Uterus (tissue), 4 donors: ENCODE results near the gene CACNA1C. TPM values are rescaled to one million over a fixed set of nuclear protein-coding genes. Genes with fewer than 3 reads are reported as not detected.

ENCODE experiments used
- DNase-seq, 2 donors: peaks; one replicate each; pipeline ENCODE4 v3.0.0-alpha.2; 2019 to 2020
- H3K27ac ChIP-seq, 2 donors: fragments of 200-600 bp; sonication (generic); 1 replicate in 1 of 2; 2 replicates in 1 of 2; pipeline ENCODE4 v1.5.1; 2016 to 2018
- H3K27me3 ChIP-seq, 2 donors: fragments of 200-600 bp; sonication (generic); one replicate each; pipeline ENCODE4 v1.5.1; 2018 to 2019; ENCODE audit warnings: control low read depth in 1 of 2
- H3K36me3 ChIP-seq, 2 donors: fragments of 200-600 bp; sonication (generic); one replicate each; pipeline ENCODE4 v1.5.1; 2019; ENCODE audit warnings: control low read depth in 1 of 2
- H3K4me1 ChIP-seq, 2 donors: fragments of 200-600 bp; sonication (generic); one replicate each; pipeline ENCODE4 v1.5.1; 2018 to 2019; ENCODE audit warnings: control low read depth in 1 of 2
- H3K4me3 ChIP-seq, 2 donors: fragments of 200-600 bp; sonication (generic); 1 replicate in 1 of 2; 2 replicates in 1 of 2; pipeline ENCODE4 v1.5.1; 2018 to 2019; ENCODE audit warnings: mild to moderate bottlenecking in 1 of 2
- H3K9me3 ChIP-seq, 2 donors: fragments of 200-600 bp; sonication (generic); one replicate each; pipeline ENCODE4 v1.5.1; 2019; ENCODE audit warnings: control low read depth in 1 of 2
- POLR2A ChIP-seq, 2 donors: fragments of 450-650 bp; IDR thresholded peaks; one replicate each; pipeline ENCODE4 v1.6.1; 2016; ENCODE audit warnings: antibody characterized with exemption in 2 of 2, mild to moderate bottlenecking in 1 of 2, moderate library complexity in 1 of 2
- intact Hi-C: fragments of 100-400 bp; cut with DNase I; formaldehyde crosslinking; loops from one replicate; pipeline ENCODE4 v1.15.1; 2023; ENCODE audit warnings: low total_unique reads
- total RNA-seq, 4 donors: library from RNA; depleted of rRNA in 3 of 4; stranded (reverse); fragments of >200 nt in 3 of 4; gene quantifications; one replicate each; pipeline versions ENCODE4 v1.1.0 to v1.2.4, GENCODE V29; 2014 to 2023
- TF ChIP-seq, protein P1 (sequence below), 4 experiments: fragments of 200-600 bp in 2 of 4; fragments of 450-650 bp in 2 of 4; sonication (generic) in 2 of 4; IDR thresholded peaks; one replicate each; pipeline ENCODE4 v1.5.1; 2016 to 2019; ENCODE audit warnings: antibody characterized with exemption in 4 of 4, mild to moderate bottlenecking in 2 of 4, moderate library complexity in 1 of 4
- donor health status: DM: yes; HTN: yes; CAD: no.

CACNA1C gene
- total RNA-seq, 4 donors from 2014 or later, result 15.9 to 121 (median 32.1) TPM

GRCh38 chr12:2190896-2191533, 138.2 kb downstream of the CACNA1C start:
- H3K27me3 ChIP-seq, result no peaks in the 10 kb centered on the region
- H3K27ac ChIP-seq, result no peak overlapping the region
- no peaks in the 10 kb centered on the region for H3K9me3 ChIP-seq
- intact Hi-C loops, result no loop called here
- peaks cover 0 to 4% of the 10 kb centered on the region in 2 donors for H3K4me1 ChIP-seq
- no peak for DNase-seq
- TF ChIP-seq, protein P1, sequence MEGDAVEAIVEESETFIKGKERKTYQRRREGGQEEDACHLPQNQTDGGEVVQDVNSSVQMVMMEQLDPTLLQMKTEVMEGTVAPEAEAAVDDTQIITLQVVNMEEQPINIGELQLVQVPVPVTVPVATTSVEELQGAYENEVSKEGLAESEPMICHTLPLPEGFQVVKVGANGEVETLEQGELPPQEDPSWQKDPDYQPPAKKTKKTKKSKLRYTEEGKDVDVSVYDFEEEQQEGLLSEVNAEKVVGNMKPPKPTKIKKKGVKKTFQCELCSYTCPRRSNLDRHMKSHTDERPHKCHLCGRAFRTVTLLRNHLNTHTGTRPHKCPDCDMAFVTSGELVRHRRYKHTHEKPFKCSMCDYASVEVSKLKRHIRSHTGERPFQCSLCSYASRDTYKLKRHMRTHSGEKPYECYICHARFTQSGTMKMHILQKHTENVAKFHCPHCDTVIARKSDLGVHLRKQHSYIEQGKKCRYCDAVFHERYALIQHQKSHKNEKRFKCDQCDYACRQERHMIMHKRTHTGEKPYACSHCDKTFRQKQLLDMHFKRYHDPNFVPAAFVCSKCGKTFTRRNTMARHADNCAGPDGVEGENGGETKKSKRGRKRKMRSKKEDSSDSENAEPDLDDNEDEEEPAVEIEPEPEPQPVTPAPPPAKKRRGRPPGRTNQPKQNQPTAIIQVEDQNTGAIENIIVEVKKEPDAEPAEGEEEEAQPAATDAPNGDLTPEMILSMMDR (IDR thresholded peaks at IDR 0.05), result no peak
- no peak for TF ChIP-seq POLR2A (IDR thresholded peaks at IDR 0.05)
- H3K36me3 ChIP-seq, result no peaks in the 10 kb centered on the region
- H3K4me3 ChIP-seq, result no peak overlapping the region

GRCh38 chr12:2191534-2192153, 138.9 kb downstream of the CACNA1C start:
- TF ChIP-seq, protein P1 (IDR thresholded peaks at IDR 0.05), result no peak
- no peak for TF ChIP-seq POLR2A (IDR thresholded peaks at IDR 0.05)
- peaks cover 0 to 4% of the 10 kb centered on the region in 2 donors for H3K4me1 ChIP-seq
- no peaks in the 10 kb centered on the region for H3K9me3 ChIP-seq
- intact Hi-C loops, result no loop called here
- no peak overlapping the region for H3K4me3 ChIP-seq
- no peaks in the 10 kb centered on the region for H3K27me3 ChIP-seq
- DNase-seq, result no peak
- H3K27ac ChIP-seq, result no peak overlapping the region
- H3K36me3 ChIP-seq, result no peaks in the 10 kb centered on the region

- no peaks in the 10 kb centered on the region for H3K36me3 ChIP-seq
- no peaks in the 10 kb centered on the region for H3K9me3 ChIP-seq
- H3K27ac ChIP-seq, result no peak overlapping the region
- intact Hi-C loops, result no loop called here
- no peak for TF ChIP-seq POLR2A (IDR thresholded peaks at IDR 0.05)
- H3K4me1 ChIP-seq, result peaks cover 0 to 4% of the 10 kb centered on the region in 2 donors
- no peak overlapping the region for H3K4me3 ChIP-seq
- no peaks in the 10 kb centered on the region for H3K27me3 ChIP-seq
- no peak for DNase-seq
Observed at GRCh38 chr12:2192231-2192630, 139.4 kb downstream of the CACNA1C start.

- H3K36me3 ChIP-seq, result no peaks in the 10 kb centered on the region
- TF ChIP-seq, protein P1 (IDR thresholded peaks at IDR 0.05), result no peak
- TF ChIP-seq POLR2A (IDR thresholded peaks at IDR 0.05), result no peak
- intact Hi-C loops, result no loop called here
- no peaks in the 10 kb centered on the region for H3K27me3 ChIP-seq
- DNase-seq, result no peak
- H3K4me3 ChIP-seq, result no peak overlapping the region
- peak overlapping the region; percentile 42 to 67 for H3K27ac ChIP-seq
- H3K4me1 ChIP-seq, result peaks cover 0 to 4% of the 10 kb centered on the region in 2 donors
- H3K9me3 ChIP-seq, result no peaks in the 10 kb centered on the region
Observed at GRCh38 chr12:2194060-2194459, 141.3 kb downstream of the CACNA1C start.

DNA sequence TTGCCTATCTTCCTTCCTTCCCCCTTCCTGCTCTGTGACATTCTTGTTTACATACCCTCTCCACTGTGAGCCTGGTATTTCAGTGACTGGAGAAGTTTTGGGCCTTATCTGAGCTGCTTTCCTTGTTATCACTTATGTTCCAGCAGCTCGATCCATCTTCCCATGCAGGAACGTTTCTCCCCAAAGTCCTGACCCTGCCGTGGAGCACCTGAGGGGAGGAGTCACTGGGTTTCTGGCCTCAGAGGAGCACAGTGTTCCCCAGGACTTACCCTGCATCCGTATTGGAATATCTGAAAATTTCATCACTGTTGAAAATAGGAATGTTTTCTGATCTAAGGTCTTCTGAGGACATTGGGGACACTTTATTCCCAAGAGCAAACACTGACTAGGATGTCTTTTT, 141.8 kb downstream of the CACNA1C start:
- Histone ChIP-seq H3K36me3 (no peaks in the 10 kb centered on the region), H3K4me3 (no peak overlapping the region), H3K27me3 (no peaks in the 10 kb centered on the region), H3K4me1 (peaks cover 0 to 4% of the 10 kb centered on the region in 2 donors), H3K9me3 (no peaks in the 10 kb centered on the region), H3K27ac (peak overlapping the region; percentile 42 to 67)
- TF ChIP-seq, protein P1 (IDR thresholded peaks at IDR 0.05), result no peak
- TF ChIP-seq POLR2A (IDR thresholded peaks at IDR 0.05), result no peak
- intact Hi-C loops, result no loop called here
- DNase-seq, result no peak
